Left cardiac atrium (tissue), 4 donors: Measurements from ENCODE around the gene SAGE1. TPM values are rescaled to one million over a fixed set of nuclear protein-coding genes. Genes with fewer than 3 reads are reported as not detected.
A peak's percentile ranks its signal among the peaks of the same experiment; 100 is the strongest.
"Not testable (repeated sequence)": the region's sequence is repeated elsewhere in the genome, so short reads cannot be mapped to it uniquely, and the experiment has no call there.

Source experiments
- ATAC-seq, 2 donors: fragments of 200-7000 bp; cut with Tn5 transposase; one replicate each; pipeline ENCODE4 v1.9.1; 2020; ENCODE audit warnings: mild to moderate bottlenecking in 2 of 2, moderate library complexity in 2 of 2
- DNase-seq: peaks from one replicate; pipeline ENCODE4 v3.0.0-alpha.2; 2020
- intact Hi-C, 2 donors: fragments of 100-400 bp; cut with DNase I; formaldehyde crosslinking; loops; one replicate each; pipeline versions ENCODE4 v1.14.1 to v1.15.1; 2022 to 2023
- long read RNA-seq: library from polyadenylated mRNA; unstranded; transcript quantifications from one replicate; pipeline ENCODE4 v2.0.0, GENCODE V29; 2021
- total RNA-seq, 2 donors: library from RNA; stranded (reverse); fragmentation: NEBNext Ultra II Directional; extraction: Animal tissue kit (Norgen Biotek cat#: 25700); gene quantifications; one replicate each; pipeline ENCODE4 v1.2.1, GENCODE V29; 2021
- donor health status: DM: no; HTN: yes; CAD: no.
- donor health status: DM: no; HTN: yes; CAD: no; lungs with severe emphysema.
- donor health status: DM: yes; HTN: yes; CAD: no.
- donor health status: Dilated cardiomyopathy.

The SAGE1 gene
- total RNA-seq: not detected
- long read RNA-seq: 0 reads

- no peak for ATAC-seq
- intact Hi-C loops: no loop called here
- DNase-seq: no peak
These were observed at the start of gene SAGE1, which contains the start of gene CT45A10 for GRCh38 chrX:135893294-135893817. Gene SAGE1, plus strand, starts transcription at chrX:135893716. Its CDS starts 2,527 bp downstream, at chrX:135896243. Gene CT45A10, minus strand, starts transcription at chrX:135893444. Its CDS starts 8,100 bp downstream, at chrX:135885344.

DNA sequence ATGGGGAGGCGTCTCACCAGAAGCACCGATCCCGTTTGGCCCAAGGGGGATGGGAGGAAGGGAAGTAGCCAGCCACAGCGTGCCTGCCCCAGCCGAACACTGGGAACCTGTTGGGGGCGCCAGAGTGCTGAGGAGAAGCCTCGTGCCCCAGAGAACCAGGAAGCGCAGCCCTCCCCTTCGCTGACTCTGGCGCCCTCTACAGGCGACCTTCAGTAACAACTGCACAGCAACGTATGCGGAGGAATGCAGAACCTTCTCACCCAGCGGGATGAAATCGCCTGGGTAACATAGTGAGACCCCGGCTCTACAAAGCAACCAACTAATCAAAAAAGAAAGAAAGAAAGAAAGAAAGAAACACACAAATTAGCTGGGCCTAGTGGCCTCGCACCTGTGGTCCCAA is 39.1 kb upstream of the SAGE1 start, which contains the start of gene CT45A8:
CT45A8 (minus strand) TSS at position 101 of the 400 bp plus-strand sequence. CDS start 3,755 bp downstream, outside the sequence.
- intact Hi-C loops, DNase-seq, ATAC-seq: not testable (repeated sequence)

DNA sequence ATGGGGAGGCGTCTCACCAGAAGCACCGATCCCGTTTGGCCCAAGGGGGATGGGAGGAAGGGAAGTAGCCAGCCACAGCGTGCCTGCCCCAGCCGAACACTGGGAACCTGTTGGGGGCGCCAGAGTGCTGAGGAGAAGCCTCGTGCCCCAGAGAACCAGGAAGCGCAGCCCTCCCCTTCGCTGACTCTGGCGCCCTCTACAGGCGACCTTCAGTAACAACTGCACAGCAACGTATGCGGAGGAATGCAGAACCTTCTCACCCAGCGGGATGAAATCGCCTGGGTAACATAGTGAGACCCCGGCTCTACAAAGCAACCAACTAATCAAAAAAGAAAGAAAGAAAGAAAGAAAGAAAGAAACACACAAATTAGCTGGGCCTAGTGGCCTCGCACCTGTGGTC is 21.8 kb upstream of the SAGE1 start, which contains the start of gene CT45A9:
CT45A9 (minus strand) TSS at position 101 of the 400 bp plus-strand sequence. CDS start 3,751 bp downstream, outside the sequence.
- intact Hi-C loops, ATAC-seq, DNase-seq: not testable (repeated sequence)

DNA sequence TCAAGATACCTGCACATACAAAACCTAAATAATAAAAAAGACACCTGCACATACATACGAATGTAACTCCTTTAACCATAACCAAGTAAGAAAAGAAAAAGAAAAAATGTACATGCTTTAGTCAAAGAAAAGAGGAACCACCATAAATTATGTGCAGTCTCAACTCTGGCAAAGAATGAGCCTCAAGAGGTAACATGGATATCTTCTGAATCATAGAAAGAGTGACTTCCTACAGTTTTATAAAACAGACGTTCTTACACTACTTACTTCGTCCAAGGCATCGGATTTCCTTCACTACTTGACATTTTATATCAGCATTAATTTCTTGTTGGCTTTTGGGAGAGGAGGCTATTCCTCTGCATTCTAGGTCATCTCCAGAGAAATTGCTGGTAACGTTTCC is 10.8 kb upstream of the SAGE1 start:
- DNase-seq, ATAC-seq, intact Hi-C loops: not testable (repeated sequence)

- intact Hi-C loops, ATAC-seq, DNase-seq: not testable (repeated sequence)
These were observed 5.3 kb upstream of the SAGE1 start for GRCh38 chrX:135888230-135888629.

DNA sequence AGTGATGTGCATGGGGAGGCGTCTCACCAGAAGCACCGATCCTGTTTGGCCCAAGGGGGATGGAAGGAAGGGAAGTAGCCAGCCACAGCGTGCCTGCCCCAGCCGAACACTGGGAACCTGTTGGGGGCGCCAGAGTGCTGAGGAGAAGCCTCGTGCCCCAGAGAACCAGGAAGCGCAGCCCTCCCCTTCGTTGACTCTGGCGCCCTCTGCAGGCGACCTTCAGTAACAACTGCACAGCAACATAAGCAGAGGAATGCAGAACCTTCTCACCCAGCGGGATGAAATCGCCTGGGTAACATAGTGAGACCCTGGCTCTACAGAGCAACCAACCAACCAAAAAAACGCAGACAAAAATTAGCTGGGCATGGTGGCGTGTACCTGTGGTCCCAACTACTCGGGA is 4.5 kb upstream of the SAGE1 start:
- DNase-seq, intact Hi-C loops, ATAC-seq: not testable (repeated sequence)

DNA sequence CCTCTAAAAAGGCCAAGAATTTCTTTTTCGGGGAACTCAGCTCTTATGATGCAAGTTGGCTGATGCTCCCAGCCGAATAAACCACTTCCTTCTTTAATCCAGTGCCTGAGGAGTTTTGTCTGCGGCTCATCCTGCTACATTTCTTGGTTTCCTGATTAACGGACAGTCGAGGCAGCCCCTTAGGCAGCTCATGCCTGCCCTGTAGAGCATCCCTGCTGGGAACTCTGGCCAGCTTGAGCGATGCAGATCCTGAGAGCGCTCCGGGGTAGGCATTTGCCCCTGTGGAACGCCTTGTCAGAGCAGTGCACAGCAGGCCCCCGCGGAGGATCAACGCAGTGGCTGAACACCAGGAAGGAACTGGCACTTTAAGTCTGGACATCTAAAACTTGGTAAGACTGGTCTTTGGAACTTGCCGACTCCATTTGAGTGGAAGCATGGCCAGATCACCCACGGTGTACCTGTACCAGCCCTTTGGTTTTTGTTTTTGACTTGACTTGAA is 3.4 kb upstream of the SAGE1 start:
- DNase-seq: no peak
- ATAC-seq: no peak

DNA sequence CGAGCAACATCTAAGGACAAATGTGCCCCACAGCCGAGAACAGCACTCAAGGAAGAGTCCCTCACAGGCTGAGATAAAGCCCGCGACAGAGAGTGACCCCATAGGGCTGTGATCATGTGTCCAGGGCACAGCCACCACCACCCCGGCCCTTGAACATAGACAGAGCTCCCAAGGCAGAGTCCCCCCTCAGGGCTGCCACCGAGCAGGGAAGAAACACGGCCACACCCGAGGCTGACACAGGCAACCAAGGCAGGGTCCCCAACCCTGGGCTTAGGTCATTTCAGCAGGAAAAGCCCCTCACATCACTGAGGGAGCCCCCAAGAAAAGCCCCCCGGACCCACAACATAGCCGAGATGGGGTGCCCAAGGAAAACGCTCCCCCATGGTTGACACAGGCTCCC is 735 bp upstream of the SAGE1 start:
- ATAC-seq: no peak
- intact Hi-C loops: no loop called here

More for the DNA sequence above, 3.4 kb upstream of the SAGE1 start:
- intact Hi-C loops: no loop called here

DNA sequence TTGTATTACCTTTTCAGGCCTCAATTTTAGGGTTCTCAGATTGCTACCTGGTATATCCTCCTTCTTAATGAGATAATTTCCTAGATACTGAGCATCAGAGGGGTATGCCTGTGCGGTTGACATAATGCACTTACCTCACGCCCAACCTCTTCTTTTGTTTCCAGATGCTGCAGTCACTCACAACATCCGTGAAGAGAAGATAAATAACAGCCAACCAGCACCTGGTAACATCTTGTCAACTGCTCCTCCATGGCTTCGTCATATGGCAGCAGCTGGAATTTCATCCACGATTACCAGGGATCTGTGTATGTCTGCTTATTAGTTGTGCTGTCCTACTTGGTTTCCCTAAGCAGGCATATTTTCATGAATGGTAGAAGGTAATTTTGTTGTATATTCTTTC is 16.7 kb downstream of the SAGE1 start:
- no peak for DNase-seq
- intact Hi-C loops: no loop called here
- ATAC-seq: no peak

More for the DNA sequence above, 735 bp upstream of the SAGE1 start:
- no peak for DNase-seq

GRCh38 chrX:135914404-135914803 is 20.9 kb downstream of the SAGE1 start:
- no peak for DNase-seq
- ATAC-seq: no peak
- intact Hi-C loops: no loop called here

GRCh38 chrX:135920516-135920915 is 27.0 kb downstream of the SAGE1 start:
- intact Hi-C loops, DNase-seq, ATAC-seq: not testable (repeated sequence)

DNA sequence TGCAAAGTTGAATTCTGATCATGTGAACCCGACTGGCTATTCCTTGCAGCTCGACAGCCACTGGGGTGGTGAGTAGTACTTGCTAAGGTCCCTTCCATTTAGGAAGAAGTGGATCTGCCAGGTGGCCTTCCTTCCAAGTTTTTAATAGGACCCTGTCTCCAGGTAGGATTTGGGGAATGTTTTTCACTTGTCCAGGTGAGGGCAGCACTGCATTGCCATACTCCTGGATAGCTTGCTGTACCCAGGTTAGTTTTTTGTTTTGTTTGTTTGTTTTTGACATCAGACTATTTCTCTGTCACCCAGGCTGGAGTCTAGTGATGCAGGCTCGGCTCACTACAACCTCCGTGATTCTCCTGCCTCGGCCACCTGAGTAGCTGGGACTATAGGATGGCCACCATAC is 29.8 kb downstream of the SAGE1 start:
- no peak for ATAC-seq
- intact Hi-C loops: no loop called here

DNA sequence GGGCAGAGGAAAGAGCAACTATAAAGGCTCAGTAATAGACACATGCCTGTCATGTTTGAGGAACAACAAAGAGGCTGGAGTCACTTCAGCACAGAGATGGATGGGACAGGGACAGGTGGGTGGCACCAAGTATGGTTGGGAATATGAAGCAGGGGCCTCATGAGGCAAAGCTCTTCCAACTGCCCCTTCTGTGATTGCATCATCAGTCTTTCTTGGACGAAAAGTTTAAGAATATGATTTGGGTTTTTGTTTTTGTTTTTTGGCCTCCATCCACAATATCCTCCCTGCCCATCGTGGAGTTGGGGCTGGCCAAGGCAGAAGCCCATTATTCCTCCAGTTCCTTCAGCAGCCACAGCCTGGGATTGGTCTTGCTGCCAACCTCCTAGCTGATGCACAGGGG is 34.4 kb downstream of the SAGE1 start:
- ATAC-seq (no peak), DNase-seq (no peak)
- intact Hi-C loops: no loop called here

More for the DNA sequence above, 29.8 kb downstream of the SAGE1 start:
- no peak for DNase-seq

GRCh38 chrX:135931644-135932487 is 38.4 kb downstream of the SAGE1 start:
- peak; percentile 49 for DNase-seq
- intact Hi-C loops: loop anchor here in 1 of 2 donors (5.0 kb wide), 1 partner anchor 445 kb away; no protein-coding TSS in a partner anchor
- no peak for ATAC-seq

GRCh38 chrX:135944486-135944885 is 51.0 kb downstream of the SAGE1 start:
- intact Hi-C loops: no loop called here
- DNase-seq: no peak
- ATAC-seq: no peak

GRCh38 chrX:135951291-135951690 is 57.8 kb downstream of the SAGE1 start:
- DNase-seq (no peak), ATAC-seq (no peak)
- intact Hi-C loops: no loop called here
